WTC11 (cell line): ENCODE data around the gene GTF3C1. TPM values are rescaled to one million over a fixed set of nuclear protein-coding genes. Genes with fewer than 3 reads are reported as not detected.

Experiments
- ATAC-seq: fragments of 200-7000 bp; cut with Tn5 transposase; 2 replicates; pipeline ENCODE4 v1.10.0; 2021; ENCODE audit warnings: mild to moderate bottlenecking, moderate library complexity
- CTCF ChIA-PET: fragments of 300-600 bp; sonication (Branson Sonifier 250); formaldehyde crosslinking; loops from one replicate; lab custom pipeline; 2021; ENCODE audit warnings: antibody characterized with exemption; lab: Charles Lee
- POLR2A ChIA-PET: fragments of 350-600 bp; sonication (Branson Sonifier 250); formaldehyde crosslinking; loops from one replicate; lab custom pipeline; 2021; ENCODE audit warnings: antibody characterized with exemption; lab: Charles Lee
- DNase-seq: peaks from one replicate; pipeline ENCODE4 v3.0.0; 2021; ENCODE audit warnings: low spot score
- H3K27ac Mint-ChIP-seq: 2 replicates; pipeline ENCODE4 v1.8.0; 2021; ENCODE audit warnings: mixed read lengths
- H3K27me3 Mint-ChIP-seq: 2 replicates; pipeline ENCODE4 v1.8.0; 2021; ENCODE audit warnings: low read depth, mild to moderate bottlenecking, moderate library complexity, mixed read lengths
- H3K36me3 Mint-ChIP-seq: 2 replicates; pipeline ENCODE4 v1.8.0; 2021; ENCODE audit warnings: mixed read lengths
- H3K4me1 Mint-ChIP-seq: 2 replicates; pipeline ENCODE4 v1.8.0; 2022; ENCODE audit warnings: mixed read lengths
- H3K4me3 Mint-ChIP-seq: 2 replicates; pipeline ENCODE4 v1.8.0; 2021; ENCODE audit warnings: mild to moderate bottlenecking, moderate library complexity, mixed read lengths
- H3K9me3 Mint-ChIP-seq: 2 replicates; pipeline ENCODE4 v1.8.0; 2021; ENCODE audit warnings: mixed read lengths
- ATF1 ChIP-seq: sonication (generic); formaldehyde crosslinking; IDR thresholded peaks from 2 replicates; pipeline ENCODE4 v1.8.1; 2023; ENCODE audit warnings: mild to moderate bottlenecking, moderate library complexity, missing genetic modification reagents
- CBFB ChIP-seq: sonication (generic); formaldehyde crosslinking; IDR thresholded peaks from 2 replicates; pipeline ENCODE4 v1.8.1; 2022; ENCODE audit warnings: mild to moderate bottlenecking, low read depth, missing genetic modification reagents
- GRHL2 ChIP-seq: fragments of 250-450 bp; sonication (Bioruptor Pico); IDR thresholded peaks from 2 replicates; pipeline ENCODE4 v1.8.0; 2022; ENCODE audit warnings: mild to moderate bottlenecking, moderate library complexity; ENCODE audit not compliant: insufficient replicate concordance, severe bottlenecking
- HMGA2 ChIP-seq: fragments of 250-450 bp; sonication (Bioruptor Pico); IDR thresholded peaks from 2 replicates; pipeline ENCODE4 v1.4.0; 2021; ENCODE audit warnings: mild to moderate bottlenecking, moderate library complexity
- JAZF1 ChIP-seq: fragments of 250-450 bp; sonication (Bioruptor Pico); IDR thresholded peaks from 2 replicates; pipeline ENCODE4 v1.9.0; 2021; ENCODE audit warnings: moderate library complexity, mild to moderate bottlenecking, inconsistent platforms
- KAT7 ChIP-seq: sonication (generic); formaldehyde crosslinking; IDR thresholded peaks from 2 replicates; pipeline ENCODE4 v1.8.1; 2023; ENCODE audit warnings: missing genetic modification reagents, mild to moderate bottlenecking, borderline replicate concordance
- MYBL2 ChIP-seq: sonication (generic); formaldehyde crosslinking; IDR thresholded peaks from 2 replicates; pipeline ENCODE4 v1.8.1; 2023; ENCODE audit warnings: mild to moderate bottlenecking, moderate library complexity, missing genetic modification reagents
- NFATC4 ChIP-seq: fragments of 250-450 bp; sonication (Bioruptor Pico); IDR thresholded peaks from 2 replicates; pipeline ENCODE4 v1.9.0; 2021; ENCODE audit warnings: mild to moderate bottlenecking
- NFE2L1 ChIP-seq: sonication (generic); formaldehyde crosslinking; IDR thresholded peaks from 2 replicates; pipeline ENCODE4 v1.8.1; 2023; ENCODE audit warnings: missing genetic modification reagents
- NR2C2 ChIP-seq: sonication (generic); formaldehyde crosslinking; IDR thresholded peaks from 2 replicates; pipeline ENCODE4 v1.8.0; 2022; ENCODE audit warnings: mild to moderate bottlenecking, missing genetic modification reagents
- NR3C1 ChIP-seq: sonication (generic); formaldehyde crosslinking; conservative IDR thresholded peaks from 2 replicates; pipeline ENCODE4 v1.8.1; 2023; ENCODE audit warnings: low read depth, mild to moderate bottlenecking, missing genetic modification reagents
- PRRX2 ChIP-seq: fragments of 250-450 bp; sonication (Bioruptor Pico); IDR thresholded peaks from 2 replicates; pipeline ENCODE4 v1.8.0; 2021; ENCODE audit warnings: mild to moderate bottlenecking
- RELA ChIP-seq: sonication (generic); formaldehyde crosslinking; IDR thresholded peaks from 2 replicates; pipeline ENCODE4 v1.8.1; 2022; ENCODE audit warnings: missing genetic modification reagents, mild to moderate bottlenecking, borderline replicate concordance
- SMAD3 ChIP-seq: sonication (generic); formaldehyde crosslinking; IDR thresholded peaks from 2 replicates; pipeline ENCODE4 v1.8.0; 2022; ENCODE audit warnings: missing genetic modification reagents, mild to moderate bottlenecking, borderline replicate concordance
- SP1 ChIP-seq: sonication (generic); formaldehyde crosslinking; conservative IDR thresholded peaks from 2 replicates; pipeline ENCODE4 v1.8.1; 2022; ENCODE audit warnings: missing genetic modification reagents
- TEAD1 ChIP-seq: sonication (generic); formaldehyde crosslinking; IDR thresholded peaks from 2 replicates; pipeline ENCODE4 v1.8.0; 2022; ENCODE audit warnings: mild to moderate bottlenecking, missing genetic modification reagents
- ZNF121 ChIP-seq: sonication (generic); formaldehyde crosslinking; IDR thresholded peaks from 2 replicates; pipeline ENCODE4 v1.8.0; 2023; ENCODE audit warnings: missing genetic modification reagents
- ZNF219 ChIP-seq: sonication (generic); formaldehyde crosslinking; IDR thresholded peaks from 2 replicates; pipeline ENCODE4 v1.8.0; 2023; ENCODE audit warnings: missing genetic modification reagents, mild to moderate bottlenecking, borderline replicate concordance
- total RNA-seq: library from RNA; stranded (reverse); gene quantifications from 3 replicates; pipeline ENCODE4 v1.2.3, GENCODE V29; 2021
- TF ChIP-seq, protein P1 (sequence below): sonication (generic); formaldehyde crosslinking; IDR thresholded peaks from 2 replicates; pipeline ENCODE4 v1.8.1; 2022; ENCODE audit warnings: mild to moderate bottlenecking, missing genetic modification reagents, moderate library complexity, borderline replicate concordance
- TF ChIP-seq, protein P2 (sequence below): fragments of 250-450 bp; sonication (Bioruptor Pico); IDR thresholded peaks from 2 replicates; pipeline ENCODE4 v1.9.0; 2021; ENCODE audit warnings: mild to moderate bottlenecking
- TF ChIP-seq, protein P3 (sequence below): fragments of 250-450 bp; sonication (Bioruptor Pico); IDR thresholded peaks from 2 replicates; pipeline ENCODE4 v1.9.0; 2021; ENCODE audit warnings: moderate library complexity, mild to moderate bottlenecking, inconsistent platforms, borderline replicate concordance
- TF ChIP-seq, protein P4 (sequence below): sonication (generic); formaldehyde crosslinking; IDR thresholded peaks from 2 replicates; pipeline ENCODE4 v1.8.0; 2023; ENCODE audit warnings: missing genetic modification reagents, mild to moderate bottlenecking, borderline replicate concordance
- TF ChIP-seq, protein P5 (sequence below): sonication (generic); formaldehyde crosslinking; IDR thresholded peaks from 2 replicates; pipeline ENCODE4 v1.8.1; 2022; ENCODE audit warnings: low read depth, missing genetic modification reagents, borderline replicate concordance
- TF ChIP-seq, protein P6 (sequence below): fragments of 200-600 bp; IDR thresholded peaks from 2 replicates; pipeline ENCODE4 v1.8.0; 2022; ENCODE audit warnings: antibody characterized with exemption

Gene GTF3C1
- total RNA-seq, 1 experiment from 2014 or later = 146 TPM

DNA sequence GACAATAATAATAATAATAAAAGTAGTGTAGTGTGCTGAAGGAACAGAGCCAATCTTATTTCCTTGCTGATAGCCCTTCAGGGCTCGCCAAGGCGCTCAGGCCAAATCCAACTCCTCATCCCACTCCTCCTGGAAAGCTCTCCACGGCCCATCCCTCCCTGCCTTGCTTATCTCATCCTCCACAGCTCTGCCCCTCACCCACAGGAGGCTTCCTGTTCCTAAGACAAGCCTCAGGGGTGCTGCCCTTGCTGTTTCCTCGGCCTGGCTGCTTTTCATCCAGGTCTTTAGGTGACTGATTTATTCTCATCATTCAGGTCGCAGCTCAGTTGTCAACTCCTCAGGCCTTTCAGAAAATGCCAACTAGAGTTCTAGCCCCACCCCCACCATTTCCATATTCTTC is 11.2 kb downstream of the GTF3C1 start:
- DNase-seq (no peak), ATAC-seq (no peak)
- Mint-ChIP-seq H3K27ac (no peak overlapping the region), H3K4me3 (no peak overlapping the region), H3K27me3 (no peaks in the 10 kb centered on the region), H3K4me1 (no peaks in the 10 kb centered on the region), H3K36me3 (peaks cover 82% of the 10 kb centered on the region), H3K9me3 (peaks cover 5% of the 10 kb centered on the region; the same call in 1 of the 2 replicates)
- ChIA-PET CTCF (no interaction called here), POLR2A (no interaction called here)
- TF ChIP-seq PRRX2 (CRISPR knock-in tag) (no peak), NFATC4 (CRISPR knock-in tag) (no peak), MYBL2 (CRISPR knock-in tag) (no peak), NFE2L1 (CRISPR knock-in tag) (no peak), HMGA2 (CRISPR knock-in tag) (no peak), RELA (CRISPR knock-in tag) (no peak), SP1 (CRISPR knock-in tag) (no peak), CBFB (CRISPR knock-in tag) (no peak), NR3C1 (CRISPR knock-in tag) (no peak), JAZF1 (no peak)
- TF ChIP-seq, protein P1, sequence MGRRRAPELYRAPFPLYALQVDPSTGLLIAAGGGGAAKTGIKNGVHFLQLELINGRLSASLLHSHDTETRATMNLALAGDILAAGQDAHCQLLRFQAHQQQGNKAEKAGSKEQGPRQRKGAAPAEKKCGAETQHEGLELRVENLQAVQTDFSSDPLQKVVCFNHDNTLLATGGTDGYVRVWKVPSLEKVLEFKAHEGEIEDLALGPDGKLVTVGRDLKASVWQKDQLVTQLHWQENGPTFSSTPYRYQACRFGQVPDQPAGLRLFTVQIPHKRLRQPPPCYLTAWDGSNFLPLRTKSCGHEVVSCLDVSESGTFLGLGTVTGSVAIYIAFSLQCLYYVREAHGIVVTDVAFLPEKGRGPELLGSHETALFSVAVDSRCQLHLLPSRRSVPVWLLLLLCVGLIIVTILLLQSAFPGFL (CRISPR knock-in tag) = no peak
- TF ChIP-seq, protein P2, sequence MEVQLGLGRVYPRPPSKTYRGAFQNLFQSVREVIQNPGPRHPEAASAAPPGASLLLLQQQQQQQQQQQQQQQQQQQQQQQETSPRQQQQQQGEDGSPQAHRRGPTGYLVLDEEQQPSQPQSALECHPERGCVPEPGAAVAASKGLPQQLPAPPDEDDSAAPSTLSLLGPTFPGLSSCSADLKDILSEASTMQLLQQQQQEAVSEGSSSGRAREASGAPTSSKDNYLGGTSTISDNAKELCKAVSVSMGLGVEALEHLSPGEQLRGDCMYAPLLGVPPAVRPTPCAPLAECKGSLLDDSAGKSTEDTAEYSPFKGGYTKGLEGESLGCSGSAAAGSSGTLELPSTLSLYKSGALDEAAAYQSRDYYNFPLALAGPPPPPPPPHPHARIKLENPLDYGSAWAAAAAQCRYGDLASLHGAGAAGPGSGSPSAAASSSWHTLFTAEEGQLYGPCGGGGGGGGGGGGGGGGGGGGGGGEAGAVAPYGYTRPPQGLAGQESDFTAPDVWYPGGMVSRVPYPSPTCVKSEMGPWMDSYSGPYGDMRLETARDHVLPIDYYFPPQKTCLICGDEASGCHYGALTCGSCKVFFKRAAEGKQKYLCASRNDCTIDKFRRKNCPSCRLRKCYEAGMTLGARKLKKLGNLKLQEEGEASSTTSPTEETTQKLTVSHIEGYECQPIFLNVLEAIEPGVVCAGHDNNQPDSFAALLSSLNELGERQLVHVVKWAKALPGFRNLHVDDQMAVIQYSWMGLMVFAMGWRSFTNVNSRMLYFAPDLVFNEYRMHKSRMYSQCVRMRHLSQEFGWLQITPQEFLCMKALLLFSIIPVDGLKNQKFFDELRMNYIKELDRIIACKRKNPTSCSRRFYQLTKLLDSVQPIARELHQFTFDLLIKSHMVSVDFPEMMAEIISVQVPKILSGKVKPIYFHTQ (CRISPR knock-in tag) = no peak

DNA sequence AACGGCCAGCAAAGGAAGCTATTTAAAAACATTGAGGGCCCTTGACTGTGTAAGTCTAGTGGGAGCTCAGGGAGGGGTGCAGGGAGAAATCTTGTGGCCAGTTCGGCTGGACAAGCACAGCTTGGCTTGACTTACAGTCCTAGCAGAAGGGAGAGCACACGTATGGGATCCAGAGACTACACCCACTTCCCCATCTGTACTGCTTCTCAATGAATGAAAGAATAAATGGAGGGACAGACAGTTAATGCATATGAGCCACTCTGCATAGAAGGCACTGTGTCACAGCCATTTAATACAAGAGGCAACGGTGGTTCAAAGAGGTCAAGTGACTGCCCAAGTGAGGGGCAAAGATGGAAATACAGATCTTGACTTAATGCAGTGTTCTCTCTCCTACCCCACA is 15.5 kb downstream of the GTF3C1 start:
- POLR2A ChIA-PET = no interaction called here
- no peaks in the 10 kb centered on the region for H3K4me1 Mint-ChIP-seq
- ATAC-seq = no peak
- H3K27ac Mint-ChIP-seq = no peak overlapping the region
- no peaks in the 10 kb centered on the region for H3K27me3 Mint-ChIP-seq
- no peak for DNase-seq
- H3K4me3 Mint-ChIP-seq = no peak overlapping the region
- CTCF ChIA-PET = no interaction called here
- H3K36me3 Mint-ChIP-seq = peaks cover 80% of the 10 kb centered on the region
- H3K9me3 Mint-ChIP-seq = no peaks in the 10 kb centered on the region
- TF ChIP-seq TEAD1 (CRISPR knock-in tag) = no peak
- TF ChIP-seq NFE2L1 (CRISPR knock-in tag) = no peak
- TF ChIP-seq, protein P3, sequence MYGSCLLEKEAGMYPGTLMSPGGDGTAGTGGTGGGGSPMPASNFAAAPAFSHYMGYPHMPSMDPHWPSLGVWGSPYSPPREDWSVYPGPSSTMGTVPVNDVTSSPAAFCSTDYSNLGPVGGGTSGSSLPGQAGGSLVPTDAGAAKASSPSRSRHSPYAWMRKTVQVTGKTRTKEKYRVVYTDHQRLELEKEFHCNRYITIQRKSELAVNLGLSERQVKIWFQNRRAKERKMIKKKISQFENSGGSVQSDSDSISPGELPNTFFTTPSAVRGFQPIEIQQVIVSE (CRISPR knock-in tag) = no peak
- TF ChIP-seq, protein P4, sequence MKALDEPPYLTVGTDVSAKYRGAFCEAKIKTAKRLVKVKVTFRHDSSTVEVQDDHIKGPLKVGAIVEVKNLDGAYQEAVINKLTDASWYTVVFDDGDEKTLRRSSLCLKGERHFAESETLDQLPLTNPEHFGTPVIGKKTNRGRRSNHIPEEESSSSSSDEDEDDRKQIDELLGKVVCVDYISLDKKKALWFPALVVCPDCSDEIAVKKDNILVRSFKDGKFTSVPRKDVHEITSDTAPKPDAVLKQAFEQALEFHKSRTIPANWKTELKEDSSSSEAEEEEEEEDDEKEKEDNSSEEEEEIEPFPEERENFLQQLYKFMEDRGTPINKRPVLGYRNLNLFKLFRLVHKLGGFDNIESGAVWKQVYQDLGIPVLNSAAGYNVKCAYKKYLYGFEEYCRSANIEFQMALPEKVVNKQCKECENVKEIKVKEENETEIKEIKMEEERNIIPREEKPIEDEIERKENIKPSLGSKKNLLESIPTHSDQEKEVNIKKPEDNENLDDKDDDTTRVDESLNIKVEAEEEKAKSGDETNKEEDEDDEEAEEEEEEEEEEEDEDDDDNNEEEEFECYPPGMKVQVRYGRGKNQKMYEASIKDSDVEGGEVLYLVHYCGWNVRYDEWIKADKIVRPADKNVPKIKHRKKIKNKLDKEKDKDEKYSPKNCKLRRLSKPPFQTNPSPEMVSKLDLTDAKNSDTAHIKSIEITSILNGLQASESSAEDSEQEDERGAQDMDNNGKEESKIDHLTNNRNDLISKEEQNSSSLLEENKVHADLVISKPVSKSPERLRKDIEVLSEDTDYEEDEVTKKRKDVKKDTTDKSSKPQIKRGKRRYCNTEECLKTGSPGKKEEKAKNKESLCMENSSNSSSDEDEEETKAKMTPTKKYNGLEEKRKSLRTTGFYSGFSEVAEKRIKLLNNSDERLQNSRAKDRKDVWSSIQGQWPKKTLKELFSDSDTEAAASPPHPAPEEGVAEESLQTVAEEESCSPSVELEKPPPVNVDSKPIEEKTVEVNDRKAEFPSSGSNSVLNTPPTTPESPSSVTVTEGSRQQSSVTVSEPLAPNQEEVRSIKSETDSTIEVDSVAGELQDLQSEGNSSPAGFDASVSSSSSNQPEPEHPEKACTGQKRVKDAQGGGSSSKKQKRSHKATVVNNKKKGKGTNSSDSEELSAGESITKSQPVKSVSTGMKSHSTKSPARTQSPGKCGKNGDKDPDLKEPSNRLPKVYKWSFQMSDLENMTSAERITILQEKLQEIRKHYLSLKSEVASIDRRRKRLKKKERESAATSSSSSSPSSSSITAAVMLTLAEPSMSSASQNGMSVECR (CRISPR knock-in tag) = no peak
- TF ChIP-seq, protein P5, sequence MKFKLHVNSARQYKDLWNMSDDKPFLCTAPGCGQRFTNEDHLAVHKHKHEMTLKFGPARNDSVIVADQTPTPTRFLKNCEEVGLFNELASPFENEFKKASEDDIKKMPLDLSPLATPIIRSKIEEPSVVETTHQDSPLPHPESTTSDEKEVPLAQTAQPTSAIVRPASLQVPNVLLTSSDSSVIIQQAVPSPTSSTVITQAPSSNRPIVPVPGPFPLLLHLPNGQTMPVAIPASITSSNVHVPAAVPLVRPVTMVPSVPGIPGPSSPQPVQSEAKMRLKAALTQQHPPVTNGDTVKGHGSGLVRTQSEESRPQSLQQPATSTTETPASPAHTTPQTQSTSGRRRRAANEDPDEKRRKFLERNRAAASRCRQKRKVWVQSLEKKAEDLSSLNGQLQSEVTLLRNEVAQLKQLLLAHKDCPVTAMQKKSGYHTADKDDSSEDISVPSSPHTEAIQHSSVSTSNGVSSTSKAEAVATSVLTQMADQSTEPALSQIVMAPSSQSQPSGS (CRISPR knock-in tag) = no peak
- TF ChIP-seq JAZF1 = no peak
- TF ChIP-seq NR2C2 (CRISPR knock-in tag) = no peak
- no peak for TF ChIP-seq ZNF219 (CRISPR knock-in tag)
- no peak for TF ChIP-seq SMAD3
- TF ChIP-seq HMGA2 (CRISPR knock-in tag) = no peak
- TF ChIP-seq NR3C1 (CRISPR knock-in tag) = no peak
- no peak for TF ChIP-seq KAT7 (CRISPR knock-in tag)
- no peak for TF ChIP-seq ZNF121 (CRISPR knock-in tag)
- TF ChIP-seq ATF1 (CRISPR knock-in tag) = no peak
- TF ChIP-seq, protein P6, sequence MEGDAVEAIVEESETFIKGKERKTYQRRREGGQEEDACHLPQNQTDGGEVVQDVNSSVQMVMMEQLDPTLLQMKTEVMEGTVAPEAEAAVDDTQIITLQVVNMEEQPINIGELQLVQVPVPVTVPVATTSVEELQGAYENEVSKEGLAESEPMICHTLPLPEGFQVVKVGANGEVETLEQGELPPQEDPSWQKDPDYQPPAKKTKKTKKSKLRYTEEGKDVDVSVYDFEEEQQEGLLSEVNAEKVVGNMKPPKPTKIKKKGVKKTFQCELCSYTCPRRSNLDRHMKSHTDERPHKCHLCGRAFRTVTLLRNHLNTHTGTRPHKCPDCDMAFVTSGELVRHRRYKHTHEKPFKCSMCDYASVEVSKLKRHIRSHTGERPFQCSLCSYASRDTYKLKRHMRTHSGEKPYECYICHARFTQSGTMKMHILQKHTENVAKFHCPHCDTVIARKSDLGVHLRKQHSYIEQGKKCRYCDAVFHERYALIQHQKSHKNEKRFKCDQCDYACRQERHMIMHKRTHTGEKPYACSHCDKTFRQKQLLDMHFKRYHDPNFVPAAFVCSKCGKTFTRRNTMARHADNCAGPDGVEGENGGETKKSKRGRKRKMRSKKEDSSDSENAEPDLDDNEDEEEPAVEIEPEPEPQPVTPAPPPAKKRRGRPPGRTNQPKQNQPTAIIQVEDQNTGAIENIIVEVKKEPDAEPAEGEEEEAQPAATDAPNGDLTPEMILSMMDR = no peak
- no peak for TF ChIP-seq GRHL2 (CRISPR knock-in tag)
